ENCODE data around the gene ALPP.
"Not testable (repeated sequence)": the region's sequence is repeated elsewhere in the genome, so short reads cannot be mapped to it uniquely, and the experiment has no call there.

Gene ALPP

DNA sequence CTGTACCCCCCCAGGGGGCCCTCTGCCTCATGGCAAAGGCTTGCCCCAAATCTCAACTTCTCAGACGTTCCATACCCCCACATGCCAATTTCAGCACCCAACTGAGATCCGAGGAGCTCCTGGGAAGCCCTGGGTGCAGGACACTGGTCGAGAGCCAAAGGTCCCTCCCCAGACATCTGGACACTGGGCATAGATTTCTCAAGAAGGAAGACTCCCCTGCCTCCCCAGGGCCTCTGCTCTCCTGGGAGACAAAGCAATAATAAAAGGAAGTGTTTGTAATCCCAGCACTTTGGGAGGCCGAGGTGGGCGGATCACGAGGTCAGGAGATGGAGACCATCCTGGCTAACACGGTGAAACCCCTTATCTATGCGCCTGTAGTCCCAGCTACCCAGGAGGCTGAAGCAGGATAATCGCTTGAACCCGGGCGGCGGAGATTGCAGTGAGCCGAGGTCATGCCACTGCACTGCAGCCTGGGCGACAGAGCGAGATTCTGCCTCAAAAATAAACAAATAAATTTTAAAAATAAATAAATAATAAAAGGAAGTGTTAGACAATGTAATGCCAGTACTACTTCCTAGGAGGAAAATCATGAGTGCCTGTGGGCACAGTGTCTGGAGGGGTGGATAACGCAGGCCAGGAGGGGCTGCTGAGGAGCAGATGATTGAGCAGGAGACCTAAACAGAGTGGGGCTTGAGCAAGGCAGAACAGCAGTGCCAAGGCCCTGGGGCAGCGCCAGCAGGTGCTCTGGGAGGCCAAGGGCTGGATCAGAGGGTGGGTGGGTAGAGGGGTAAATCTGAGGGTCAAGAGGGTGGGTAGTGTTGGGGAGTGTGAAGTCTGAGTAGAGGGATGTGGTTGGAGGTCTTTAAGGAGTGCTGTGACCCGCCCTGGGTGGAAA is 4.0 kb downstream of the ALPP start:
- DNase-seq = no peak

DNA sequence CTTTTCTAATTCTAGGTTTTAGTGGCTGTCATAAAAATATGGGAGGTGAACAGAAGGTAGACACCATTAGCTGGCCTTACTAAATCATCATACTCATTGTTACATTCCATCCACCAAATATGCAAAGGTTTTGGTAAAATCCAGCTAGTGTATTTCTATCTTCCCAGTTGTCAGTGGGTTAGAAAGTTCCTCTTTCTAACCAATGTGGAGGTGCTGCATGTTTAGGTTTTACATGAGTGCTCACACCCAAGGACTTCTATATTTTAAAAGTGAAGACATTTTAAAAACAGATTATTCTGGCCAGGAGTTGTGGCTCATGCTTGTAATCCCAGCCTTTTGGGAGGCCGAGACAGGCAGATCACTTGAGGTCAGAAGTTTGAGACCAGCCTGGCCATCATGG is 5.9 kb downstream of the ALPP start:
- no peak for DNase-seq

DNA sequence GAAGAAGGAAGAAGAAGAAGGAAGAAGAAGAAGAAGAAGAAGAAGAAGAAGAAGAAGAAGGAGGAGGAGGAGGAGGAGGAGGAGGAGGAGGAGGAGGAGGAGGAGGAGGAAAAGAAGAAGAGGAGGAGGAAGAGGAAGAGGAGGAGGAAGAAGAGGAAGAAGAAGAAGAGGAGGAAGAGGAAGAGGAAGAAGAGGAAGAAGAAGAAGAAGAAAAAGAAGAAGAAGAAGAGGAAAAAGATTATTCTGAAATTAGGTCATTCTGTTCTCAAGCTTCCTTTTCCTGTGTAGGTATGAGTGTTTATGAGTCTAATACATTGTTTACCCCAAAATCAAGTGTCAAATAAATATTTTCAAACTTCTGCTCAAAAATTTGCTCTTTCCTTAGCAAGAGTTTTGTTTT is 6.5 kb downstream of the ALPP start:
- not testable (repeated sequence) for DNase-seq

DNA sequence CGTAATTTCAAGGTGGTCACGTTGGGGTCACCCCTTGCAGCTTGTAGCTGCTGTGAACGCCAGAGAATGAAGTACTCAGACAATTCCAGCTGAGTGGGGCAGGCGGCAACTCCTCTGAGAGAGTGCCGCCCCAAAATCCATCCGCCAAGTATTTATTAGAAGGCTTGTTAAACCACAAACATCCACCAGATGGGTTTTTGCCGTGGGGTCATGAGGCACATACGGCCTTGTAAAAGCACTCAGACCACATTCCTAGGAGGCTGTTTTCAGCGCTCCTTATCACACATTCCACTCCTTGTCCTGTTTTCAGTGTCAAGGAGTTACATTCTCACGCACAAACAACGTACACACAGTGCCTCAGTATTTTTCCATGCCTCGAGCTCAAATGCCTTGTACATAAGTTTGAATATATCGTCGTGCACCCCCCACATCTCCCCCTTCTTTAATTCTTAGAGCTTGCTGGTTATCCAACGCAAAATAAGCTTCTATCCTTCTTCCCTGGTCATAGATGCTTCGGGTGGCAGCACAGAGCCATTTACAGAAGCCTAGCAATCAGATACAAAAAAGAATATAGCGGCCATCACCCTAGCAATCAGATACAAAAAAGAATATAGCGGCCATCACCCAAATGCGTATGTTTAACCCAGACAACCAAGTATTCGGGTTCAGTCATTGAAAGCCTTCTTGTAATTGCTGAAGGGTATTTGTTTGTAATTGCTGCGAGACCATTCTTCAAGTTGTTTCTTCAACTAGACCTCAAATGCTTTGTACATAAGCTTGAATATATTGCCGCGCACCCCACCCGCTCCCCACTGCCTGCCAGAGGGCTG is 7.3 kb downstream of the ALPP start:
- no peak for DNase-seq

DNA sequence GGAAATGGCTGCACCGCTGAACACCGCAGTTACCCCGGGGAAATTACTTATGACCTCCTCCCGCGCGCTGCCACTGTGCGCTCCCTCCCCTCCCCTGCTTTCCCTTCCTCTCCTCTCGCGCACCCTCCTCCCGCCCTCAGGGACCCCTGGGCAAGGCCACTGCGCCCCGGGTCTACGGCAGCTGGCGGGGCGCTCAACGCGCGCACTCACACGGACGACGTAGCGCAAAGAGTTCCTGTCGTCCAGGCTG is 7.9 kb downstream of the ALPP start:
- DNase-seq = no peak

- DNase-seq = no peak
Observed at GRCh38 chr2:232386740-232387450, 8.3 kb downstream of the ALPP start.

- DNase-seq = no peak
Observed at GRCh38 chr2:232387451-232388171, 9.1 kb downstream of the ALPP start.

DNA sequence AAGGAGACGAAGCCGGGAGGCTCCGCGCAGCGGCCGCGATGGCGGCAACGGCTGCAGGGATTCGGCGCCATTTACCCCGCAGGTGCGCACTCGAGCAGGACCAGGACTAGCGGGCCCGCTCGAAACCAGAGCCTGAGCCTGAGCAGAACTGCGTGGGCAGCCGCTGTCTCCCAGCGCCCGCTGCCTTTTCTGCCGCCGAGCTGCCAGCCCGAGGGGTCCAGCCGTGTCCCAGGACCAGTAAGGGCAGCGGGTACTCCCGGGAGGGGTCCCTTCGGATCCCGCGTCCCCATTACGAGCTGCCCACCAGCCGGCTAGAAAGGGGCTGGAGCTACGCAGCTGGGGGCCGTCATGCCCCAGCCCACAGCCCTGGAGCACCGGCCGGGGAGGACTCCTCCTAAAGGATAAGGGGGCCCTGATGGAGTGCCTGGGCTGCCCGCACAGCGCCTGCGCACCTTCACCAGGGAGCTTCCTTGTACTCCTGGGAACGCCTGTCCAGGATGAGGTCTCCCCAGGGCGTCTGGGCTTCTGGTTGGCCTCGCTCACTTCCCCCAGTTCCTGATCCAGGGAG is 9.9 kb downstream of the ALPP start:
- no peak for DNase-seq

GRCh38 chr2:232389327-232389726 is 10.8 kb downstream of the ALPP start:
- DNase-seq = no peak

DNA sequence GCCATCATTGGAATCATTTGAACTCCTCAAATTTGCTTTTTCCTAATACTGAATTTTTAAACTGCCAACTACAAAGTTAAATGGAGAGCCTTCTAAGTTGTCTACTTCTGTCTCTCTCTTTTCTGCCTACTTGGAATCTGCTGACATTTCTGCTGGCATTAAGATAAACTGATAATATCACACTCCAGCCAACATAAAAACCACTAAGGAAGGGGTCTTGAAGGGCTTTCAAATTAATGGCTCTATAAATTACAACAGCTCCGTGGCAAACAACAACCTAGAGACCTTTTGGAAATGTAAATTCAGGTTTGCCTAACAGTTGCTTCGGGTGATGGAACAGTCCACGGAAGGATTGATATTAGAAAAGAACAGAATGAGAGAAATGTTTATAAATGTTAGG is 12.1 kb downstream of the ALPP start:
- DNase-seq = no peak

- no peak for DNase-seq
Observed at GRCh38 chr2:232393556-232393955, 15.0 kb downstream of the ALPP start.

DNA sequence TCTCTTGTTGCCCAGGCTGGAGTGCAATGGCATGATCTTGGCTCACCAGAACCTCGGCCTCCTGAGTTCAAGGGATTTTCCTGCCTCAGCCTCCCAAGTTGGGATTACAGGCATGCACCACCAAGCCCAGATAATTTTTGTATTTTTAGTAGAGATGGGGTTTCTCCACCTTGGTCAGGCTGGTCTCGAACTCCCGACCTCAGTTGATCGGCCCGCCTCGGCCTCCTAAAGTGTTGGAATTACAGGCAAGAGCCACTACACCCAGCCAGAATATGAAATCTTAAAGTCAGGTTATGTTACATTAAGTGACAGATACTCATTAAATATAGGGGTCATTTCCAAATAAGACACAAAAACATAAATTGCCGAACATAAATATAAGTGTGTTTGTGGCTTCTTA is 15.9 kb downstream of the ALPP start:
- DNase-seq = not testable (repeated sequence)

GRCh38 chr2:232395586-232395985 is 17.0 kb downstream of the ALPP start:
- no peak for DNase-seq

- no peak for DNase-seq
Observed at GRCh38 chr2:232396683-232397082, 18.1 kb downstream of the ALPP start.

- DNase-seq = no peak
Observed at GRCh38 chr2:232398293-232399034, 19.9 kb downstream of the ALPP start.

- DNase-seq = no peak
Observed at GRCh38 chr2:232400256-232401015, 21.9 kb downstream of the ALPP start.

GRCh38 chr2:232402518-232402917 is 24.0 kb downstream of the ALPP start:
- DNase-seq = no peak

DNA sequence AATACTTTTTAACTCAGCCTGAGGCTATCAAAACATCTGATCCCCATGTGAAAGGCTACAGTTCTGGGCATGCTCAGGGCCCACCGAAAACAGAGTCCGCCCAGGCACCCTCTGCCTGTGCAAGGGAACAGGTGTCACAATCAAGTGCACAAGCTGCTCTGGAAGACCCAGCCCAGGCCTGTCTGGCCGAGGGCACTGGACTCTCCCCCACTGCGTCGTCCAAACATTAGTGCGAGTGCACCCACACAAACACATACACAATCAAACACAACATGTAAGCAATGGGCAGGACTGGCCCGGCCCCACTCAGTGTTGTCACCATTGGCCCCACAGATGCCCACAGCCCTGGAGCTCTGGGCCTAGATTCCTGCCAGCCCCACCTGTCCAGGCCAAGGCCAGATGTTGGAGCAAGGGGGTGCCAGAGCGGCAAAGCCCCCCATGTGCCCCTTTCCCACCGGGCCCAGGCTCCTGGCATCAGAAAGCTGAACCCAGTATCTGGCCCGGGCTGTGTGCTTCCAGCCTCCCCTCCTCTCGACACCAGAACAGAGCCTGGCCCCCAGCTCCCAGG is 27.5 kb downstream of the ALPP start:
- DNase-seq = no peak

GRCh38 chr2:232406556-232407310 is 28.2 kb downstream of the ALPP start, which contains the start of gene ALPG:
Gene ALPG, plus strand, starts transcription at chr2:232406844. Its CDS starts 51 bp downstream, at chr2:232406895.
- DNase-seq = no peak

All from NCI-H2081 treated with DMSO at 0.1 percent for 48 hours (cell line).